Heart left ventricle (tissue), 16 donors: ENCODE measurements around the gene AGGF1. TPM values are rescaled to one million over a fixed set of nuclear protein-coding genes. Genes with fewer than 3 reads are reported as not detected.
A peak's percentile ranks its signal among the peaks of the same experiment; 100 is the strongest.
"Not testable (repeated sequence)": the region's sequence is repeated elsewhere in the genome, so short reads cannot be mapped to it uniquely, and the experiment has no call there.

Source experiments
- ATAC-seq, 4 donors: fragments of 200-7000 bp; cut with Tn5 transposase; one replicate each; pipeline ENCODE4 v1.9.1; 2020 to 2022; ENCODE audit warnings: moderate library complexity in 4 of 4, mild to moderate bottlenecking in 3 of 4, moderate number of reproducible peaks in 1 of 4
- DNase-seq, 5 donors: peaks; one replicate each; pipeline ENCODE4 v3.0.0-alpha.2; 2020
- H3K27ac ChIP-seq, 12 donors: fragments of 200-600 bp; sonication (generic) in 4 of 12; one replicate each; pipeline versions ENCODE4 v1.5.0 to v1.8.0; 2016 to 2022; ENCODE audit warnings: mild to moderate bottlenecking in 2 of 12
- H3K27me3 ChIP-seq, 9 donors: fragments of 200-600 bp; sonication (generic) in 2 of 9; one replicate each; pipeline versions ENCODE4 v1.5.1 to v1.8.0; 2016 to 2022; ENCODE audit warnings: mild to moderate bottlenecking in 3 of 9
- H3K36me3 ChIP-seq, 9 donors: fragments of 200-600 bp; sonication (generic) in 2 of 9; one replicate each; pipeline versions ENCODE4 v1.5.0 to v1.8.0; 2018 to 2022; ENCODE audit warnings: mild to moderate bottlenecking in 2 of 9
- H3K4me1 ChIP-seq, 12 donors: fragments of 200-600 bp; sonication (generic) in 4 of 12; one replicate each; pipeline versions ENCODE4 v1.5.0 to v1.8.0; 2016 to 2022; ENCODE audit warnings: mild to moderate bottlenecking in 3 of 12
- H3K4me3 ChIP-seq, 12 donors: fragments of 200-600 bp; sonication (generic) in 4 of 12; one replicate each; pipeline versions ENCODE4 v1.5.0 to v1.8.0; 2017 to 2022; ENCODE audit warnings: mild to moderate bottlenecking in 9 of 12, moderate library complexity in 4 of 12
- H3K9me3 ChIP-seq, 12 donors: fragments of 200-600 bp; sonication (generic) in 4 of 12; one replicate each; pipeline versions ENCODE4 v1.5.0 to v1.8.0; 2016 to 2022; ENCODE audit warnings: mild to moderate bottlenecking in 1 of 12
- POLR2A ChIP-seq, 2 donors: fragments of 450-650 bp; IDR thresholded peaks; one replicate each; pipeline ENCODE4 v1.6.1; 2017; ENCODE audit warnings: antibody characterized with exemption in 2 of 2, mild to moderate bottlenecking in 2 of 2, moderate library complexity in 2 of 2
- WGBS, 4 donors: extraction: QIAGEN DNeasy Blood & Tissue Kit in 2 of 4; methylation state at CpG; one replicate each; pipeline versions ENCODE4 v1.1.5 to v1.1.7; 2013 to 2018; 5-methylcytosine and 5-hydroxymethylcytosine counted together
- intact Hi-C, 10 donors: fragments of 100-400 bp; cut with DNase I; formaldehyde crosslinking; loops; one replicate each; pipeline versions ENCODE4 v1.11.1 to v1.14.2; 2022
- polyA plus RNA-seq, 2 donors: library from polyadenylated mRNA; stranded (reverse); fragments of 200-250 nt; gene quantifications; one replicate each; pipeline ENCODE4 v1.2.3, GENCODE V29; 2013
- total RNA-seq, 9 donors: library from RNA; depleted of rRNA in 2 of 9; stranded (reverse); fragments of >200 nt in 2 of 9; fragmentation: NEBNext Ultra II Directional in 3 of 9; extraction: Animal tissue kit (Norgen Biotek cat#: 25700) in 3 of 9; gene quantifications; one replicate each; pipeline versions ENCODE4 v1.1.0 to v1.2.4, GENCODE V29; 2016 to 2023
- TF ChIP-seq, protein P1 (sequence below), 12 donors: fragments of 200-600 bp; sonication (generic) in 4 of 12; IDR thresholded peaks; one replicate each; pipeline versions ENCODE4 v1.5.0 to v1.8.0; 2018 to 2022; ENCODE audit warnings: antibody characterized with exemption in 12 of 12, mild to moderate bottlenecking in 5 of 12
- donor health status: ischemic (EF 13 %, LVEDD 7.1; RV severe dilation, severe dysfunction).
- donor health status: healthy with polysubstance abuse.
- donor health status: DM: no; HTN: yes; CAD: no.
- donor health status: DM: no; HTN: no; CAD: no.
- donor health status: ischemic (EF 25% LVEDD 6.9; RV normal size, moderate dysfunction).
- donor health status: ischemic (EF 25% LVEDD 5.7; RV mildly dilated, moderate dysfunction).
- donor health status: healthy.
- donor health status: DM: yes; HTN: yes; CAD: no.
- donor health status: ischemic (EF 35%, LVEDD 5.7; RV mildly dilated, moderate dysfunction).
- donor health status: nonischemic (EF 11% LVEDD 7.7; RV severe dilation, severe dysfunction).
- donor health status: DM: yes; HTN: yes; CAD: no.
- donor health status: PGD.
- donor health status: ischemic (EF 29% LVEDD 5.4; RV normal size, mild dysfunction).
- donor health status: nonischemic (EF 23%, LVEDD 6.1; RV moderate dilation, normal function).

AGGF1 gene
- total and polyA plus RNA-seq, 11 donors, result 6.1 to 20.1 (median 16.5) TPM

GRCh38 chr5:77074745-77075144 lies 44.5 kb downstream of the AGGF1 start:
- Histone ChIP-seq H3K27ac (no peak overlapping the region), H3K9me3 (no peaks in the 10 kb centered on the region), H3K4me3 (no peak overlapping the region), H3K4me1 (peaks cover 0 to 16% (median 2%) of the 10 kb centered on the region in 12 donors), H3K36me3 (peaks cover 0 to 13% (median 0%) of the 10 kb centered on the region in 9 donors), H3K27me3 (no peaks in the 10 kb centered on the region)
- intact Hi-C loops, result loop anchor here in 3 of 10 donors (5.0 kb wide), 2 partner anchors 207 to 418 kb away; partner anchors contain the start of gene WDR41 (in 1 of the 3)
- DNase-seq, result no peak
- TF ChIP-seq POLR2A (IDR thresholded peaks at IDR 0.05), result no peak
- TF ChIP-seq, protein P1, sequence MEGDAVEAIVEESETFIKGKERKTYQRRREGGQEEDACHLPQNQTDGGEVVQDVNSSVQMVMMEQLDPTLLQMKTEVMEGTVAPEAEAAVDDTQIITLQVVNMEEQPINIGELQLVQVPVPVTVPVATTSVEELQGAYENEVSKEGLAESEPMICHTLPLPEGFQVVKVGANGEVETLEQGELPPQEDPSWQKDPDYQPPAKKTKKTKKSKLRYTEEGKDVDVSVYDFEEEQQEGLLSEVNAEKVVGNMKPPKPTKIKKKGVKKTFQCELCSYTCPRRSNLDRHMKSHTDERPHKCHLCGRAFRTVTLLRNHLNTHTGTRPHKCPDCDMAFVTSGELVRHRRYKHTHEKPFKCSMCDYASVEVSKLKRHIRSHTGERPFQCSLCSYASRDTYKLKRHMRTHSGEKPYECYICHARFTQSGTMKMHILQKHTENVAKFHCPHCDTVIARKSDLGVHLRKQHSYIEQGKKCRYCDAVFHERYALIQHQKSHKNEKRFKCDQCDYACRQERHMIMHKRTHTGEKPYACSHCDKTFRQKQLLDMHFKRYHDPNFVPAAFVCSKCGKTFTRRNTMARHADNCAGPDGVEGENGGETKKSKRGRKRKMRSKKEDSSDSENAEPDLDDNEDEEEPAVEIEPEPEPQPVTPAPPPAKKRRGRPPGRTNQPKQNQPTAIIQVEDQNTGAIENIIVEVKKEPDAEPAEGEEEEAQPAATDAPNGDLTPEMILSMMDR (IDR thresholded peaks at IDR 0.05), result no peak
- no peak for ATAC-seq
- 86 to 92% (median 89%) methylated on average over 4 of the region's 4 CpGs for WGBS, 4 donors

- Histone ChIP-seq H3K4me1 (peaks cover 0 to 16% (median 2%) of the 10 kb centered on the region in 12 donors), H3K36me3 (peaks cover 0 to 8% (median 0%) of the 10 kb centered on the region in 9 donors), H3K27me3 (no peaks in the 10 kb centered on the region), H3K9me3 (no peaks in the 10 kb centered on the region), H3K27ac (peak overlapping the region; percentile 3 to 68 (median 49)), H3K4me3 (peak overlapping the region; percentile 26 to 84 (median 59))
- ATAC-seq (peak; percentile 52 to 91 (median 88)), DNase-seq (peak; percentile 71 to 88 (median 74))
- 7 to 23% (median 13%) methylated on average over 37 to 105 of the region's 105 CpGs for WGBS, 4 donors
- TF ChIP-seq POLR2A (IDR thresholded peaks at IDR 0.05), result no peak
- TF ChIP-seq, protein P1 (IDR thresholded peaks at IDR 0.05), result peak; percentile 52 to 84 (median 75)
- intact Hi-C loops, result loop anchor here in 5 of 10 donors (2.0 to 5.0 kb wide), 4 partner anchors 208 to 416 kb away; partner anchors contain the start of gene WDR41 (in 2 of the 5)
Observed at GRCh38 chr5:77076961-77077828, 47.0 kb downstream of the AGGF1 start.

GRCh38 chr5:77077829-77078176 lies 47.6 kb downstream of the AGGF1 start:
- no peaks in the 10 kb centered on the region for H3K9me3 ChIP-seq
- intact Hi-C loops, result loop anchor here in 5 of 10 donors (2.0 to 5.0 kb wide), 4 partner anchors 209 to 415 kb away; partner anchors contain the start of gene WDR41 (in 2 of the 5)
- peak overlapping the region; percentile 21 to 84 (median 59) for H3K4me3 ChIP-seq
- no peak for DNase-seq
- H3K27me3 ChIP-seq, result no peaks in the 10 kb centered on the region
- H3K4me1 ChIP-seq, result peaks cover 0 to 16% (median 2%) of the 10 kb centered on the region in 12 donors
- H3K27ac ChIP-seq, result peak overlapping the region in 8 of 12 donors; percentile 21 to 68 (median 52)
- no peak for ATAC-seq
- TF ChIP-seq, protein P1 (IDR thresholded peaks at IDR 0.05), result no peak
- TF ChIP-seq POLR2A (IDR thresholded peaks at IDR 0.05), result no peak
- peaks cover 0 to 4% (median 0%) of the 10 kb centered on the region in 9 donors for H3K36me3 ChIP-seq
- WGBS, 4 donors, result 36 to 49% (median 39%) methylated on average over 12 of the region's 12 CpGs

GRCh38 chr5:77080479-77080878 lies 50.3 kb downstream of the AGGF1 start:
- peaks cover 0 to 19% (median 3%) of the 10 kb centered on the region in 12 donors for H3K4me1 ChIP-seq
- H3K27me3 ChIP-seq, ATAC-seq, H3K4me3 ChIP-seq, H3K27ac ChIP-seq, DNase-seq, intact Hi-C loops, H3K36me3 ChIP-seq, H3K9me3 ChIP-seq: not testable (repeated sequence)
- 92 to 94% (median 92%) methylated on average over 11 of the region's 11 CpGs for WGBS, 4 donors
